ENCODE data around the gene STX18. TPM values are rescaled to one million over a fixed set of nuclear protein-coding genes. Genes with fewer than 3 reads are reported as not detected.

STX18 gene
- total RNA-seq, 1 experiment from 2014 or later: 20.9 TPM

DNA sequence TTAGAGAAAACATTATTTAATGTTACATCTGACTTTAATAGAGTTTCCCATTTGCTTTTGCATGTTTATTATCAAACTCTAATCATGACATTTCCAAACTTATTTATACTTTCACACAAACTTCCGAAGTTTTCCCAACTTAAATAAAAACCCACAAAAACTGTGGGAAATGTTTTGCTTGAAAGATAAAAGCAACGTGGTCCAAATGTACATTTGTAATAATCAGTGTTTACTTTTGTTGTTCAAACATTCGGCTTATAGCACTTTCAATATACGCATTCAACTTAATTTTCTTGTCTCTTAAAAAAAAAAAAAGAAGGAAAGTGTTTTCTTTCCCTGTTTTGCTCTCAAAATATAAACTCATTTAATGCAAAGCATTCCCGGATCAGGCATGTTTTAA lies 51.0 kb downstream of the STX18 start:
- no peaks in the 10 kb centered on the region for H3K23me2 ChIP-seq (ENCODE audit: insufficient read length, low read depth, low read length, poor library complexity, severe bottlenecking)
- no peaks in the 10 kb centered on the region for H3K9me3 ChIP-seq (ENCODE audit: control insufficient read depth, low read depth, low read length)
- H3K4me3 Mint-ChIP-seq: no peak overlapping the region
- H3K79me2 ChIP-seq (ENCODE audit: insufficient read depth, low read length): no peaks in the 10 kb centered on the region
- no peaks in the 10 kb centered on the region for H3K4me1 ChIP-seq (ENCODE audit: insufficient read depth, low read length)
- no peak overlapping the region for H2AK5ac ChIP-seq (ENCODE audit: insufficient read length, low read length)
- no peaks in the 10 kb centered on the region for H3K79me1 ChIP-seq (ENCODE audit: insufficient read depth, low read depth, low read length, poor library complexity, severe bottlenecking)
- H2BK12ac ChIP-seq (ENCODE audit: insufficient read length, low read depth, low read length): no peak overlapping the region
- H3K14ac ChIP-seq (ENCODE audit: insufficient read depth, low read length): no peak overlapping the region
- H3K9me3 Mint-ChIP-seq: no peaks in the 10 kb centered on the region
- WGBS (ENCODE audit: extremely low coverage, insufficient read length, low lambda C conversion rate): 100% methylated on average over 1 of the region's 5 CpGs
- H3K27me3 ChIP-seq (ENCODE audit: insufficient read depth, low read length): no peaks in the 10 kb centered on the region
- no peak overlapping the region for H2BK15ac ChIP-seq (ENCODE audit: low read depth, low read length)
- H3K27ac ChIP-seq (ENCODE audit: insufficient read length, low read depth, low read length): no peak overlapping the region
- no peaks in the 10 kb centered on the region for H4K20me1 ChIP-seq (ENCODE audit: control insufficient read depth, insufficient read depth, insufficient read length)
- no peaks in the 10 kb centered on the region for H3K4me1 Mint-ChIP-seq
- H4K5ac ChIP-seq (ENCODE audit: insufficient read length, low read depth, low read length): no peak overlapping the region
- no peaks in the 10 kb centered on the region for H3K36me3 Mint-ChIP-seq (ENCODE audit: insufficient read depth in 1 of 3, low read depth in 3 of 3)
- no peak overlapping the region for H2AFZ ChIP-seq (ENCODE audit: low read length)
- H2BK120ac ChIP-seq (ENCODE audit: low read depth, low read length, poor library complexity, severe bottlenecking): no peak overlapping the region
- H3K18ac ChIP-seq (ENCODE audit: insufficient read length, low read depth, low read length): no peak overlapping the region
- H3T11ph ChIP-seq (ENCODE audit: low read length): no peak overlapping the region
- no peak overlapping the region for H4K91ac ChIP-seq (ENCODE audit: insufficient read length, low read depth, low read length)
- no peak overlapping the region for H2BK5ac ChIP-seq (ENCODE audit: insufficient read length, low read length)
- no peak overlapping the region for H3K4me2 ChIP-seq (ENCODE audit: insufficient read depth, insufficient read length, low read length)
- no peak overlapping the region for H3K27ac Mint-ChIP-seq
- H3K9ac ChIP-seq (ENCODE audit: extremely low read depth, insufficient read length, low read length): no peak overlapping the region
- H3K23ac ChIP-seq (ENCODE audit: insufficient read length, low read depth, low read length): no peak overlapping the region
- H4K8ac ChIP-seq (replicated peaks; ENCODE audit: insufficient read length, low read depth, low read length): no peak overlapping the region
- no peak overlapping the region for H3K4ac ChIP-seq (ENCODE audit: low read depth, low read length)
- DNase-seq: no peak
- no peak overlapping the region for H2BK20ac ChIP-seq (ENCODE audit: low read depth, low read length, poor library complexity, severe bottlenecking)
- no peaks in the 10 kb centered on the region; the same call in 1 of the 2 replicates for H3K27me3 Mint-ChIP-seq (ENCODE audit: low read depth)
- no peak for TF ChIP-seq CTCF (conservative IDR thresholded peaks at IDR 0.05)
- no peak overlapping the region for H3K56ac ChIP-seq (ENCODE audit: insufficient read length, low read depth, low read length)
